Measurements from ENCODE around the gene ZNF484. TPM values are rescaled to one million over a fixed set of nuclear protein-coding genes. Genes with fewer than 3 reads are reported as not detected.
"Not testable (repeated sequence)": the region's sequence is repeated elsewhere in the genome, so short reads cannot be mapped to it uniquely, and the experiment has no call there.

ZNF484 gene
- total RNA-seq, 1 donor from 2014 or later, result 7.7 TPM

GRCh38 chr9:92866600-92866999 is 11.2 kb downstream of the ZNF484 start:
- DNase-seq (ENCODE audit: low spot score); intact Hi-C loops (cut with DNase I): not testable (repeated sequence)

- DNase-seq (ENCODE audit: low spot score), result no peak
- intact Hi-C loops (cut with DNase I), result no loop called here
These were observed 13.7 kb downstream of the ZNF484 start for GRCh38 chr9:92864152-92864551.

GRCh38 chr9:92860867-92861266 is 17.0 kb downstream of the ZNF484 start:
- DNase-seq (ENCODE audit: low spot score), result no peak
- intact Hi-C loops (cut with DNase I), result no loop called here

GRCh38 chr9:92857236-92857635 is 20.6 kb downstream of the ZNF484 start:
- no peak for DNase-seq (ENCODE audit: low spot score)
- intact Hi-C loops (cut with DNase I), result no loop called here

GRCh38 chr9:92853716-92854115 is 24.1 kb downstream of the ZNF484 start:
- intact Hi-C loops (cut with DNase I), result no loop called here
- no peak for DNase-seq (ENCODE audit: low spot score)

GRCh38 chr9:92850898-92851297 is 26.9 kb downstream of the ZNF484 start:
- no peak for DNase-seq (ENCODE audit: low spot score)
- intact Hi-C loops (cut with DNase I), result no loop called here

GRCh38 chr9:92848740-92849139 is 29.1 kb downstream of the ZNF484 start:
- DNase-seq (ENCODE audit: low spot score); intact Hi-C loops (cut with DNase I): not testable (repeated sequence)

GRCh38 chr9:92846662-92847145 is 31.1 kb downstream of the ZNF484 start:
- intact Hi-C loops (cut with DNase I), result no loop called here
- DNase-seq (ENCODE audit: low spot score), result no peak

- DNase-seq (ENCODE audit: low spot score); intact Hi-C loops (cut with DNase I): not testable (repeated sequence)
These were observed 39.4 kb downstream of the ZNF484 start for GRCh38 chr9:92838411-92838810.

- no peak for DNase-seq (ENCODE audit: low spot score)
- intact Hi-C loops (cut with DNase I), result no loop called here
These were observed 40.6 kb downstream of the ZNF484 start for GRCh38 chr9:92837191-92837590.

GRCh38 chr9:92829420-92829819 is 48.4 kb downstream of the ZNF484 start:
- DNase-seq (ENCODE audit: low spot score), result no peak
- intact Hi-C loops (cut with DNase I), result no loop called here

- DNase-seq (ENCODE audit: low spot score); intact Hi-C loops (cut with DNase I): not testable (repeated sequence)
These were observed 52.8 kb downstream of the ZNF484 start for GRCh38 chr9:92825065-92825464.

GRCh38 chr9:92820964-92821363 is 56.9 kb downstream of the ZNF484 start:
- no peak for DNase-seq (ENCODE audit: low spot score)
- intact Hi-C loops (cut with DNase I), result no loop called here

- DNase-seq (ENCODE audit: low spot score); intact Hi-C loops (cut with DNase I): not testable (repeated sequence)
These were observed 57.9 kb downstream of the ZNF484 start for GRCh38 chr9:92819898-92820297.

- DNase-seq (ENCODE audit: low spot score); intact Hi-C loops (cut with DNase I): not testable (repeated sequence)
These were observed 68.1 kb downstream of the ZNF484 start for GRCh38 chr9:92809629-92810326.

- intact Hi-C loops (cut with DNase I), result no loop called here
- DNase-seq (ENCODE audit: low spot score), result no peak
These were observed 68.9 kb downstream of the ZNF484 start for GRCh38 chr9:92808726-92809451.

- no peak for DNase-seq (ENCODE audit: low spot score)
- intact Hi-C loops (cut with DNase I), result no loop called here
These were observed 69.8 kb downstream of the ZNF484 start for GRCh38 chr9:92807757-92808725.

GRCh38 chr9:92807031-92807756 is 70.6 kb downstream of the ZNF484 start:
- intact Hi-C loops (cut with DNase I), result no loop called here
- no peak for DNase-seq (ENCODE audit: low spot score)

- DNase-seq (ENCODE audit: low spot score), result no peak
- intact Hi-C loops (cut with DNase I), result no loop called here
These were observed 73.1 kb downstream of the ZNF484 start for GRCh38 chr9:92804727-92805126.
